HG03520 (cell line): ENCODE measurements around the gene SMARCC2.
"Not testable (repeated sequence)": the region's sequence is repeated elsewhere in the genome, so short reads cannot be mapped to it uniquely, and the experiment has no call there.

Source experiments
- ATAC-seq: cut with Tn5 transposase; IDR thresholded peaks from one replicate; pipeline ENCODE4 v1.9.1; 2021; ENCODE audit warnings: mild to moderate bottlenecking, moderate library complexity; ENCODE audit not compliant: unreplicated experiment

Gene SMARCC2

GRCh38 chr12:56126732-56127239, 62.5 kb downstream of the SMARCC2 start:
- no peak for ATAC-seq

DNA sequence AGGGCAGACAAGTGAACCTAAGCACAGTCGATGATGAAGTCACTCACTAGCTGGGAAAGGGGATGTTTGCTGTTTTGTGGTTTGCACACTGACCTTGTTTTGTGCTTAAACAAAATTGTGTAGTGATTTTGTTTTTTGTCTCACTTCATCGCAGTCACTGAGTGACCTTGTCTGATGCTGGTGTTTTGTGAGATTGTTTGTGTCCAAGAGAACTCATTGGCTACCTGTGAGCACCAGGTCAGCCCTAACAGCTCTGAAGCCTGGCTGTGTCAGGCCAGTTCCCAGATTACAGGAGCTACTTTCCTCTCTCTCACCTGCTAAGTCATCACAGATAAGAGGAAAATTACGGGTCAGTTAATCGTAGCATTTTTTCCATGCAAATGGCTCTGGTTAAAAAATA, 65.2 kb downstream of the SMARCC2 start:
- ATAC-seq, result no peak

GRCh38 chr12:56122637-56123036, 66.6 kb downstream of the SMARCC2 start:
- no peak for ATAC-seq

DNA sequence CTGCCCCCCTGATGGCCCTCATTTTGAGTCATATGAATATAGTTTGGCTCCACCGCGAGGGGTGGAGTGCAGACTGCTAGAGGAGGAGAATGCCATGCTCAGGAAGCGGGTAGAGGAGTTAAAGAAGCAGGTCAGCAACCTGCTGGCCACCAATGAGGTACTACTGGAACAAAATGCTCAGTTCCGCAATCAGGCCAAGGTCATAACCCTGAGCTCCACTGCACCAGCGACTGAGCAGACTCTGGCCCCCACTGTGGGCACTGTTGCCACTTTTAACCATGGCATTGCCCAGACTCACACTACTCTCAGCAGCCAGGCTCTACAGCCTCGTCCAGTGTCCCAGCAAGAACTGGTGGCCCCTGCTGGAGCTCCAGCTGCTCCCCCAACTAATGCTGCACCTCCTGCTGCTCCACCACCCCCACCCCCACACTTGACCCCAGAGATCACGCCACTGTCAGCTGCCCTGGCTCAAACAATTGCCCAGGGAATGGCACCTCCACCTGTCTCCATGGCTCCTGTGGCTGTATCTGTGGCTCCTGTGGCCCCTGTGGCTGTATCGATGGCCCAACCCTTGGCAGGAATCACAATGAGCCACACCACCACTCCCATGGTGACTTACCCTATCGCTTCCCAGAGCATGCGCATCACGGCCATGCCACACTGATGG, 67.9 kb downstream of the SMARCC2 start:
- ATAC-seq, result no peak

DNA sequence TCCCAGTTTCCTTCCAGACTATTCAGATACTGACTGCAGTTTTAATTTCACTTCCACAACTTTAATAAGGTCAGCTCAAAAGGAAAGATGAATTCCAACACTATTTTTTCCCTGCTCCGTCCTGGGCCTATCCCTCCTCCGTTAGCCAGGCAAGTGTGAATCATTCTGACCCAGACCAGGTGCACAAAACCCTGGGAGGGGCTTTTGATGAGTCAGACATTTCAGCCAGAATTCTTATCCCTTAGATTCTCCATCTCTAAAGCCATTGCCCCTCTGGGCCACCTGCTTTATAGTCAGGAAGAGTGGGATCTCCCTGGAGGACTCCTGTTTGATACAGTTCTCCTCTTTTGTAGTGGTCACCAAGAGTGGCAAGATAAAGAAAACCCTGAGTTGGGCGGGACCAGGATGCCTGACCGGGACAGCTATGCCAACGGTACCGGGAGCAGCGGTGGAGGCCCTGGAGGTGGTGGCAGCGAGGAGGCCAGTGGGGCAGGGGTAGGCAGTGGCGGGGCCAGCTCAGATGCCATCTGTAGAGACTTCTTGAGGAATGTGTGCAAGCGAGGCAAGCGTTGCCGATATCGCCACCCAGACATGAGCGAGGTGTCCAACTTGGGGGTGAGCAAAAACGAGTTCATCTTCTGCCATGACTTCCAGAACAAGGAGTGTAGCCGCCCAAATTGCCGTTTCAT, 69.0 kb downstream of the SMARCC2 start:
- no peak for ATAC-seq

DNA sequence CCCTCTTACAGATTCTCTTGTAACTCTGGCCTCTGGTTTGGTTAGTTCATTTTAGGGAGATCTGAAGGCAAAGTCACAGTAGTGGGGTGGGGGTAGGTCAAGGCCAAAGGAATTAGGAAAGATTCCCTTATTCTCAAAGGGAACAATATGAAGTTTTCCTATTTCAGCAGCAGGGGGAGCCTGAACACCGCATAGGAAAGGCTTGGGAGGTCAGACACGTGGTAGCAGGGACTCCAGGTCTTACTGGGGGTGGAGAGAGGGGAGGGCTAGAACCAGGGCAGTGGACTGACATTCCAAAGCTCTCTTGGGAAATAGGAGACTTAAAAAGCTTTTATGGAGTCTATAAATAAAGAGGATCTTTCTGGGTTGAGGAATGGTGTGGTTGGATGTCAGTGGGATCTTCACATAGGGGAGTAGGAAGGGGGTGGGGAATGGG, 69.9 kb downstream of the SMARCC2 start:
- no peak for ATAC-seq

DNA sequence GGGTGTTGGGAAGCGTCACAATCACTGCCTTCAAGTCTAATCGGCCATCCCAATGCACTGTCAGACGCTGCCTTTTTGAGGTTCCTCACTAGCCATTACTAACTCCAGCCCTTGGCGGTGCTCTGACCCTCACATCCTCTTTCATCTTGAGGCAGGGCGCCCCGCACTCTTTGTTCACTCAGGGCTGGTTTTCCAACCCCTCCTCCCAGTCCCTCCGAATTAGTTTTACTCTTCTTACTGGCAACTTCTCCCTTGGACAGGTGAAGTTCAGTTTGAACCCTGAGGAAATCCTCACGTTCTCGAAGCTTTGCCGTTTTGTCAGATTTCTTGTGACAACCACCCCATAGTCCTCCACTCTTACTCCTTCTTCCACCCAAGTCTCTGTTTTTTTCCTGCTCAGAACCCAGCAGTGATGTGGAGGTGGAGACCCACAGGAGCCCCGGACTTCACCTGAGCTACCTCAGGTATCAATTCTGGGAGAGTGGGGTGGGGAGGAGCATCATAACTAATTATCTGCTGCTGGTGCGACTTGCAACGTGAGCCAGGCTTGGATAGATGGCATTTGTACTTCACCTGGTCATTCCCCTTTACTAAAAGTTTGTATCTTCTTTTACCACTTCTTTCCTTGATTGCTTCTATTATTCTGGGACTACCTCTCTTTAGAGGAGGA, 70.5 kb downstream of the SMARCC2 start:
- ATAC-seq, result peak; percentile 3

GRCh38 chr12:56117778-56118687, 71.2 kb downstream of the SMARCC2 start, which contains the start of gene ZC3H10:
ZC3H10 (plus strand) TSS chr12:56118266; CDS start chr12:56120563, 2,297 bp downstream.
- ATAC-seq, result peak; percentile 74

DNA sequence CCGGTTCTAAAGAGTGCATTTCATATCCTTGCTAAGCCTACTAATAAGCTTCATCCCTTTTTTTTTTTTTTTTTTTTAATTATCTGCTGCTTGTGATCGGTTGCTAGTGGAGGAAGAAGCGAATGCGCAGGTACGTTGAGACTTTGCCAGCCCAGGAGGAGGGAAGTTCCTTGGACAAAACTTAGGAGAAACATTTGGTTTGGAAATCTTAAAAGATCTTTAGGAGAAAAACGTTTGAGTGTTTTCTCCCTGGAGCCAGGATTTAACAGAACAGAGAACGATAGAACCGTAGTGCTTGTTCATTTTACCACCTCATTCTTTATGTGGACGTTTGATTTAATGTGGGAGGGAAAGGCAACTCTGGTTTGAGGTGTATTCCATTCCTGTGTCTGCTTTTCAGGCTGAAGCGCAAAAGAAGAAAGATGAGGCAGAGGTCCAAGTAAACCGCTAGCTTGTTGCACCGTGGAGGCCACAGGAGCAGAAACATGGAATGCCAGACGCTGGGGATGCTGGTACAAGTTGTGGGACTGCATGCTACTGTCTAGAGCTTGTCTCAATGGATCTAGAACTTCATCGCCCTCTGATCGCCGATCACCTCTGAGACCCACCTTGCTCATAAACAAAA, 72.1 kb downstream of the SMARCC2 start:
- ATAC-seq, result not testable (repeated sequence)

DNA sequence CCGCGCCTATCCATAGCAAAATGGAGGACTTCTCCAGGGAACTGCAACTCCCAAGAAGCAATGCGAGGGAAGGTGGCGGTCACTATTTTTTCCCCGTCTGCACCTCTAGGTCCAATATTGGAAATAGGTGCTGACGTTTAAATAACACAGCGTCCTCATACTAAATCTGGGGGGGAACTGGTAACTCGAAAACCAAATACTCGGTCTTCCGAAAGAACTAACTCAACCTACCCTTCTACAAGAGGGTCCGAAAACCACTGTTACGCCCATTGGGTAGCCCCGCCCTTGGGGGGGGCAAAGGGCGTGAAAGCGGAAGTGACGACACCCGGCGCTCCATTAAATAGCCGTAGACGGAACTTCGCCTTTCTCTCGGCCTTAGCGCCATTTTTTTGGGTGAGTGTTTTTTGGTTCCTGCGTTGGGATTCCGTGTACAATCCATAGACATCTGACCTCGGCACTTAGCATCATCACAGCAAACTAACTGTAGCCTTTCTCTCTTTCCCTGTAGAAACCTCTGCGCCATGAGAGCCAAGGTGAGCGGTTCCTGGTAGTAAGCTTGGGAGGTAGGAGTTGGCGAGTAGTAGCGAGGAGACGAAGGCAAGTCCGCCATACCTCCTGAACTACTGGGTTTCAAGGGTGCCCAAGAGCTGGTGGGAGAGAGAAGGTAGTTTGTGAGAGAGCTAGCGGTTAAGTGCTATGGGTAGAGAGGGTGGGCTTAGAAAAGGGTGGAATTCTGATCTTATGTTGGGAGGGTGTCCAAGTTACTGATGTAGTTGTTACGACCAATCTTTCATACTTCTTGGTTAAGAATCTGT, 72.8 kb downstream of the SMARCC2 start, which contains the start of gene RPL41:
RPL41 (plus strand) TSS at position 367 of the 815 bp plus-strand sequence.
- peak; percentile 34 for ATAC-seq

DNA sequence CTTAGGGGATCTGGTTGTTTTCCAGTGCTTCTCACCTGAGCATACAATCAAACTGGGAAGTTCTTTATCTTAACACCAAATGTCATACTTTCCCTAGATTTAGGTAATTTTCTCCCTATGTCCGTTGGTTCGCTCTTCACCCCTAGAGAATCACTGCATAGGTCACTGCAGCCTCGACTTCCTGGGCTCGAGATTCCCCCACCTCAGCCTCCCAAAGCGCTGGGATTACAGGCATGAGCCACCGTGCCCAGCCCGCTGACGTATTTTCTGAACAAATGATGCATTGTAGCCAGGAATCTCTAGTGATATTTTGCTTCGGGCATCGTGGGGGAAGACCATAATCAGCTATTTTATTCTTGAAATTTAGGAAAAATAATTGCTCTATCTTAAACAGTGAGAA, 74.0 kb downstream of the SMARCC2 start:
- ATAC-seq, result no peak

DNA sequence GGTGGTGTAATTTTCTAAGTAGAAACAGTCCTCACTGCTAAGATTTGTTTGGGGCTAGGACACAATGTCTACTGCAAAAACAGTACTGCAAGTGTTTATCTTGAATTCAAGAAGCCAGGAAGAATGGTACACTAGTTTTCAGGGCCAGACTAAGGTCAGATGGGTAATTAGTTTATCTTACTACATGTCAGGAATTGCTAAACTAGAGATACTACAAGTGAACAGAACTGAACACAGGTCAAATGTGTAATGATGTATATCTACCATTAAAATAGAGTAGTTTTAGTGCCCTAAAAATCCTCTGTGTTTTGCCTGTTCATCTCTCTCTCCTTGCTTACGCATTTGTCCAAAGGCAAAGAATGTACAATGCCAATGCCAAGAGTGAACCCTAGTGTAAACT, 75.2 kb downstream of the SMARCC2 start:
- ATAC-seq, result no peak
